ENCODE data around the gene CHRM1.

The CHRM1 gene

GRCh38 chr11:62921201-62921572 lies at the start of gene CHRM1:
Gene CHRM1, minus strand, starts transcription at chr11:62921363. Its CDS starts 10,263 bp downstream, at chr11:62911100.
- no peak for DNase-seq (ENCODE audit: low read depth)
- in situ Hi-C loops (cut with HindIII; ENCODE audit: low sequenced_read_pairs), result no loop called here
- no peak for TF ChIP-seq CTCF (IDR thresholded peaks at IDR 0.05; ENCODE audit: low read depth, low read length, missing control alignments)
- H3K4me3 ChIP-seq (ENCODE audit: low read depth, low read length), result no peak within 1 kb of the TSS

GRCh38 chr11:62965574-62965973 lies 44.4 kb upstream of the CHRM1 start:
- no peak for DNase-seq (ENCODE audit: low read depth)
- H3K4me3 ChIP-seq (ENCODE audit: low read depth, low read length), result no peak overlapping the region
- no peak for TF ChIP-seq CTCF (IDR thresholded peaks at IDR 0.05; ENCODE audit: low read depth, low read length, missing control alignments)
- in situ Hi-C loops (cut with HindIII; ENCODE audit: low sequenced_read_pairs), result no loop called here

- in situ Hi-C loops (cut with HindIII; ENCODE audit: low sequenced_read_pairs), result no loop called here
- TF ChIP-seq CTCF (IDR thresholded peaks at IDR 0.05; ENCODE audit: low read depth, low read length, missing control alignments), result no peak
- H3K4me3 ChIP-seq (ENCODE audit: low read depth, low read length), result no peak overlapping the region
- no peak for DNase-seq (ENCODE audit: low read depth)
Measured at GRCh38 chr11:62962391-62962790, 41.2 kb upstream of the CHRM1 start.

GRCh38 chr11:62961017-62961570 lies 39.9 kb upstream of the CHRM1 start:
- TF ChIP-seq CTCF (IDR thresholded peaks at IDR 0.05; ENCODE audit: low read depth, low read length, missing control alignments), result no peak
- DNase-seq (ENCODE audit: low read depth), result no peak
- H3K4me3 ChIP-seq (ENCODE audit: low read depth, low read length), result no peak overlapping the region
- in situ Hi-C loops (cut with HindIII; ENCODE audit: low sequenced_read_pairs), result no loop called here

GRCh38 chr11:62959422-62959980 lies 38.3 kb upstream of the CHRM1 start:
- H3K4me3 ChIP-seq (ENCODE audit: low read depth, low read length), result no peak overlapping the region
- in situ Hi-C loops (cut with HindIII; ENCODE audit: low sequenced_read_pairs), result no loop called here
- no peak for TF ChIP-seq CTCF (IDR thresholded peaks at IDR 0.05; ENCODE audit: low read depth, low read length, missing control alignments)
- no peak for DNase-seq (ENCODE audit: low read depth)

GRCh38 chr11:62958547-62959421 lies 37.6 kb upstream of the CHRM1 start:
- TF ChIP-seq CTCF (IDR thresholded peaks at IDR 0.05; ENCODE audit: low read depth, low read length, missing control alignments), result no peak
- DNase-seq (ENCODE audit: low read depth), result no peak
- no peak overlapping the region for H3K4me3 ChIP-seq (ENCODE audit: low read depth, low read length)
- in situ Hi-C loops (cut with HindIII; ENCODE audit: low sequenced_read_pairs), result no loop called here

All from astrocyte of the cerebellum (primary cell).